Common myeloid progenitor, CD34-positive (primary cell): Measurements from ENCODE around the gene COPS8.

Experiments
- CTCF ChIA-PET: fragments of 350-600 bp; sonication (Branson Sonifier 250); formaldehyde crosslinking; loops from one replicate; lab custom pipeline; 2021; ENCODE audit warnings: antibody characterized with exemption; lab: Charles Lee
- POLR2A ChIA-PET: fragments of 350-600 bp; sonication (Branson Sonifier 250); formaldehyde crosslinking; loops from one replicate; lab custom pipeline; 2021; ENCODE audit warnings: antibody characterized with exemption; lab: Charles Lee
- DNase-seq, 3 donors: peaks; one replicate each; pipeline versions ENCODE4 v3.0.0 to v3.0.0-alpha.2; 2013
- H3K27ac ChIP-seq, 2 experiments: 1 replicate in 1 of 2; 2 replicates in 1 of 2; pipeline ENCODE4 v1.7.0; 2013; ENCODE audit warnings: inconsistent platforms in 2 of 2, low read length in 2 of 2, mild to moderate bottlenecking in 2 of 2, low read depth in 1 of 2, moderate library complexity in 1 of 2; ENCODE audit not compliant: severe bottlenecking in 2 of 2, insufficient read depth in 1 of 2, poor library complexity in 1 of 2
- H3K27me3 ChIP-seq, 5 experiments: replicated peaks in 2 of 5; 1 replicate in 3 of 5; 2 replicates in 2 of 5; pipeline versions ENCODE4 v1.6.1 to v1.7.0; 2013; ENCODE audit warnings: low read length in 4 of 5, mild to moderate bottlenecking in 2 of 5, moderate library complexity in 2 of 5, inconsistent platforms in 1 of 5; ENCODE audit not compliant: insufficient read depth in 5 of 5, control insufficient read depth in 4 of 5
- H3K36me3 ChIP-seq, 4 experiments: 1 replicate in 2 of 4; 2 replicates in 2 of 4; pipeline versions ENCODE4 v1.6.1 to v1.7.0; 2013; ENCODE audit warnings: low read length in 3 of 4, control low read depth in 1 of 4, mild to moderate bottlenecking in 1 of 4; ENCODE audit not compliant: control insufficient read depth in 4 of 4, insufficient read depth in 4 of 4
- H3K4me1 ChIP-seq, 4 experiments: 1 replicate in 3 of 4; 2 replicates in 1 of 4; pipeline versions ENCODE4 v1.6.1 to v1.7.1; 2013; ENCODE audit warnings: low read length in 3 of 4, mild to moderate bottlenecking in 3 of 4, control low read depth in 1 of 4, inconsistent platforms in 1 of 4, moderate library complexity in 1 of 4; ENCODE audit not compliant: control insufficient read depth in 4 of 4, insufficient read depth in 4 of 4; ENCODE audit errors: control extremely low read depth in 1 of 4
- H3K4me3 ChIP-seq, 7 experiments: 1 replicate in 4 of 7; 2 replicates in 3 of 7; pipeline versions ENCODE4 v1.5.1 to v1.7.0; 2013; ENCODE audit warnings: mild to moderate bottlenecking in 7 of 7, low read length in 6 of 7, moderate library complexity in 6 of 7, inconsistent platforms in 2 of 7, low read depth in 2 of 7, control low read depth in 1 of 7; ENCODE audit not compliant: insufficient read depth in 4 of 7, control insufficient read depth in 1 of 7; ENCODE audit errors: extremely low read depth in 1 of 7
- H3K9me3 ChIP-seq, 5 experiments: 1 replicate in 4 of 5; 2 replicates in 1 of 5; pipeline versions ENCODE4 v1.6.1 to v1.7.1; 2013; ENCODE audit warnings: low read length in 4 of 5, mild to moderate bottlenecking in 2 of 5, inconsistent platforms in 1 of 5, low read depth in 1 of 5, moderate library complexity in 1 of 5; ENCODE audit not compliant: control insufficient read depth in 4 of 5, insufficient read depth in 2 of 5; ENCODE audit errors: control extremely low read depth in 1 of 5
- WGBS: methylation state at CpG from one replicate; pipeline ENCODE4 v1.1.5; 2013; ENCODE audit not compliant: insufficient coverage; 5-methylcytosine and 5-hydroxymethylcytosine counted together

Gene COPS8

GRCh38 chr2:237097911-237098702 is 12.4 kb downstream of the COPS8 start:
- Histone ChIP-seq H3K9me3 (no peaks in the 10 kb centered on the region), H3K27ac (no peak overlapping the region), H3K4me1 (no peaks in the 10 kb centered on the region), H3K4me3 (no peak overlapping the region), H3K27me3 (no peaks in the 10 kb centered on the region), H3K36me3 (peaks cover 17 to 78% (median 52%) of the 10 kb centered on the region in 4 experiments)
- WGBS, result 80% methylated on average over 1 of the region's 4 CpGs
- ChIA-PET POLR2A (no interaction called here), CTCF (no interaction called here)
- DNase-seq, result no peak

- H3K27ac ChIP-seq, result no peak overlapping the region
- H3K4me3 ChIP-seq, result no peak overlapping the region
- CTCF ChIA-PET, result interaction anchor here (1.3 kb wide), 1 partner anchor 13 kb away, joined by 3 read pairs; no protein-coding TSS in a partner anchor
- POLR2A ChIA-PET, result no interaction called here
- H3K9me3 ChIP-seq, result no peaks in the 10 kb centered on the region
- no peaks in the 10 kb centered on the region for H3K27me3 ChIP-seq
- no peak for DNase-seq
- 100% methylated on average over 1 of the region's 3 CpGs for WGBS
- H3K4me1 ChIP-seq, result no peaks in the 10 kb centered on the region
- peaks cover 17 to 73% (median 47%) of the 10 kb centered on the region in 4 experiments for H3K36me3 ChIP-seq
Observed at GRCh38 chr2:237099804-237100203, 14.1 kb downstream of the COPS8 start.

- Histone ChIP-seq H3K27ac (no peak overlapping the region), H3K4me3 (no peak overlapping the region), H3K27me3 (no peaks in the 10 kb centered on the region), H3K4me1 (no peaks in the 10 kb centered on the region), H3K36me3 (peaks cover 17 to 60% (median 37%) of the 10 kb centered on the region in 4 experiments), H3K9me3 (no peaks in the 10 kb centered on the region)
- DNase-seq, result no peak
- ChIA-PET POLR2A (no interaction called here), CTCF (no interaction called here)
- 83% methylated on average over 1 of the region's 6 CpGs for WGBS
Observed at GRCh38 chr2:237101118-237101979, 15.7 kb downstream of the COPS8 start.

- H3K27ac ChIP-seq, result no peak overlapping the region
- H3K4me1 ChIP-seq, result no peaks in the 10 kb centered on the region
- peaks cover 14 to 50% (median 30%) of the 10 kb centered on the region in 4 experiments for H3K36me3 ChIP-seq
- DNase-seq, result no peak
- no peak overlapping the region for H3K4me3 ChIP-seq
- CTCF ChIA-PET, result no interaction called here
- peaks cover 0 to 1% (median 0%) of the 10 kb centered on the region in 5 experiments for H3K9me3 ChIP-seq
- POLR2A ChIA-PET, result interaction anchor here (0.8 to 1.3 kb wide), 2 partner anchors 11 to 17 kb away, joined by 3 read pairs; partner anchors contain the start of gene COPS8
- H3K27me3 ChIP-seq, result no peaks in the 10 kb centered on the region
- WGBS, result 100% methylated on average over 2 of the region's 3 CpGs
Observed at GRCh38 chr2:237102428-237102827, 16.7 kb downstream of the COPS8 start.

GRCh38 chr2:237109421-237109934 is 23.8 kb downstream of the COPS8 start:
- no peak for DNase-seq
- Histone ChIP-seq H3K36me3 (no peaks in the 10 kb centered on the region), H3K4me3 (no peak overlapping the region), H3K27ac (no peak overlapping the region), H3K9me3 (peaks cover 0 to 16% (median 4%) of the 10 kb centered on the region in 5 experiments), H3K27me3 (no peaks in the 10 kb centered on the region), H3K4me1 (no peaks in the 10 kb centered on the region)
- 100% methylated on average over 2 of the region's 4 CpGs for WGBS
- CTCF ChIA-PET, result interaction anchor here (0.9 to 1.5 kb wide), 2 partner anchors 12 to 13 kb away, joined by 3 read pairs; no protein-coding TSS in a partner anchor
- POLR2A ChIA-PET, result no interaction called here

GRCh38 chr2:237113026-237113795 is 27.5 kb downstream of the COPS8 start:
- H3K9me3 ChIP-seq, result peaks cover 0 to 16% (median 4%) of the 10 kb centered on the region in 5 experiments
- no peaks in the 10 kb centered on the region for H3K36me3 ChIP-seq
- CTCF ChIA-PET, result interaction anchor here (1.9 kb wide), 1 partner anchor 8 kb away, joined by 5 read pairs; no protein-coding TSS in a partner anchor
- DNase-seq, result no peak
- H3K27me3 ChIP-seq, result peaks cover 0 to 2% (median 0%) of the 10 kb centered on the region in 5 experiments
- no peak overlapping the region for H3K4me3 ChIP-seq
- POLR2A ChIA-PET, result interaction anchor here (0.8 kb wide), 1 partner anchor 10 kb away, joined by 3 read pairs; no protein-coding TSS in a partner anchor
- no peaks in the 10 kb centered on the region for H3K4me1 ChIP-seq
- no peak overlapping the region for H3K27ac ChIP-seq
- 73% methylated on average over 3 of the region's 4 CpGs for WGBS
